Tibial artery (tissue), 4 donors: ENCODE measurements around the gene COL6A3.
A peak's percentile ranks its signal among the peaks of the same experiment; 100 is the strongest.

Experiments
- DNase-seq, 2 donors: peaks; one replicate each; pipeline ENCODE4 v3.0.0-alpha.2; 2019
- H3K27ac ChIP-seq, 2 donors: fragments of 200-600 bp; sonication (generic) in 1 of 2; 1 replicate in 1 of 2; 2 replicates in 1 of 2; pipeline ENCODE4 v1.5.1; 2018 to 2019; ENCODE audit warnings: mild to moderate bottlenecking in 1 of 2
- H3K27me3 ChIP-seq, 2 donors: fragments of 200-600 bp; sonication (generic) in 1 of 2; one replicate each; pipeline versions ENCODE4 v1.5.1 to v1.6.0; 2016 to 2019
- H3K36me3 ChIP-seq, 3 donors: fragments of 200-600 bp; sonication (generic) in 2 of 3; one replicate each; pipeline ENCODE4 v1.5.1; 2016 to 2019; ENCODE audit warnings: mild to moderate bottlenecking in 2 of 3
- H3K4me1 ChIP-seq, 4 donors: fragments of 200-600 bp; sonication (generic) in 2 of 4; 1 replicate in 3 of 4; 2 replicates in 1 of 4; pipeline ENCODE4 v1.5.1; 2016 to 2019
- H3K4me3 ChIP-seq, 2 donors: fragments of 200-600 bp; sonication (generic) in 1 of 2; 1 replicate in 1 of 2; 2 replicates in 1 of 2; pipeline ENCODE4 v1.5.1; 2018 to 2019; ENCODE audit warnings: mild to moderate bottlenecking in 2 of 2
- H3K9me3 ChIP-seq, 3 donors: fragments of 200-600 bp; sonication (generic) in 1 of 3; one replicate each; pipeline ENCODE4 v1.5.1; 2016 to 2019
- CTCF ChIP-seq, 2 experiments: fragments of 200-600 bp in 1 of 2; fragments of 450-650 bp in 1 of 2; IDR thresholded peaks; one replicate each; pipeline ENCODE4 v1.5.1; 2017 to 2019; ENCODE audit warnings: antibody characterized with exemption in 2 of 2, mild to moderate bottlenecking in 1 of 2, moderate library complexity in 1 of 2
- intact Hi-C: fragments of 100-400 bp; cut with DNase I; formaldehyde crosslinking; loops from one replicate; pipeline ENCODE4 v1.15.0; 2023; ENCODE audit warnings: low total_unique reads

Gene COL6A3

GRCh38 chr2:237433920-237434676, 20.1 kb upstream of the COL6A3 start:
- intact Hi-C loops = no loop called here
- Histone ChIP-seq H3K9me3 (no peaks in the 10 kb centered on the region), H3K27me3 (no peaks in the 10 kb centered on the region), H3K27ac (peak overlapping the region in 1 of 2 donors; percentile 87), H3K4me3 (no peak overlapping the region), H3K36me3 (no peaks in the 10 kb centered on the region), H3K4me1 (peaks cover 0 to 49% (median 29%) of the 10 kb centered on the region in 4 donors)
- no peak for DNase-seq
- no peak for TF ChIP-seq CTCF (IDR thresholded peaks at IDR 0.05)

DNA sequence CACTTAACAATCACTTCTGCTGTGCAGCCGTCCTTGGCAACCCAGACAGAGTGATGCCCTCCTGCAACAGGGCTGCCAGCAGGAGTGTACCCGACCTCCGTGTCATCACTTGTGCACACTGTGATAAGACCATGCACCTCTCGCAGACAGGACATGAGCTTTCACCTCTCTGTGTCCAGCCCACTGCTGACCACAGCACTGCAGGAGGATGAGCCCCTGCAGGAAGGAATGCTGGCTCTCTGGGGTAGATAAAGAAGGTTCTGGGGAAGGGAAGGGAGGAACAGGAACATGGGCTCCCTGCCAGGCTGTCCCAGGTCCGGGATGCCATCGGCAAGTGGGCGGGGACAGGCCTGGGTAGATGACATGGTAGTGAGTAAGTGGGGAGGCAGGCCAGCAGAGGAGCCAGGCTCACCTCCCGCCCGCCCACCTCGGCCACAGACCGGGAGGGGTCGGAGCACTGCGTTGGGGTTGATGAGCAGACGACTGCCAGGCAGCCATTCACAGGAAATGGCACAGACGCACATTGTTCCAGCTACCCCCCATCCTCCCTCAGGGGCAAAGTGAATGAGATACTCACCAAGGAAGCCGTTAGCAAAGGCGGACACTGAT, 18.6 kb upstream of the COL6A3 start:
- no peak for DNase-seq
- no peak overlapping the region for H3K27ac ChIP-seq
- no peaks in the 10 kb centered on the region for H3K36me3 ChIP-seq
- no peaks in the 10 kb centered on the region for H3K9me3 ChIP-seq
- H3K27me3 ChIP-seq = no peaks in the 10 kb centered on the region
- intact Hi-C loops = no loop called here
- TF ChIP-seq CTCF (IDR thresholded peaks at IDR 0.05) = no peak
- peaks cover 0 to 43% (median 29%) of the 10 kb centered on the region in 4 donors for H3K4me1 ChIP-seq
- no peak overlapping the region for H3K4me3 ChIP-seq

- Histone ChIP-seq H3K4me1 (peaks cover 0 to 43% (median 29%) of the 10 kb centered on the region in 4 donors), H3K4me3 (no peak overlapping the region), H3K9me3 (no peaks in the 10 kb centered on the region), H3K36me3 (no peaks in the 10 kb centered on the region), H3K27ac (no peak overlapping the region), H3K27me3 (no peaks in the 10 kb centered on the region)
- TF ChIP-seq CTCF (IDR thresholded peaks at IDR 0.05) = no peak
- intact Hi-C loops = no loop called here
- DNase-seq = no peak
Observed at GRCh38 chr2:237431837-237432236, 17.9 kb upstream of the COL6A3 start.

DNA sequence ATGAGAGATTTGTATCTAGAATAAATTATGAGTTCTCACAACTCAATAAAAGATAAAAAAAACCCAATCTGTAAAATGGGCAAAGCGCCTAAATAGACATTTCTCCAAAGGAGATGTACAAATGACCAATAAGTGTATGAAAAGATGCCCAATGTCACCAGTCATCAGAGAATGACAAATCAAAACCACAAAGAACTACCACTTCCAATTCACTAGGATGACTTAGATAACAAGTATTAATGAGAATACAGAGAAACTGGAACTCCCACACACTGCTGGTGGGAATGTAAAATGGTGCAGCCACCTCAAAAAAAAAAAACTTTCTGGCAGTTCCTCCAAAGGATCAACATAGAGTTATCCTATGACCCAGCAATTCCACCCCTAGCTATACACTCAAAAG, 17.4 kb upstream of the COL6A3 start:
- peaks cover 0 to 39% (median 27%) of the 10 kb centered on the region in 4 donors for H3K4me1 ChIP-seq
- TF ChIP-seq CTCF (IDR thresholded peaks at IDR 0.05) = no peak
- no peaks in the 10 kb centered on the region for H3K9me3 ChIP-seq
- no peaks in the 10 kb centered on the region for H3K36me3 ChIP-seq
- no peak overlapping the region for H3K27ac ChIP-seq
- H3K4me3 ChIP-seq = no peak overlapping the region
- no peaks in the 10 kb centered on the region for H3K27me3 ChIP-seq
- DNase-seq = no peak
- intact Hi-C loops = no loop called here

GRCh38 chr2:237430861-237431260, 16.9 kb upstream of the COL6A3 start:
- no peak for TF ChIP-seq CTCF (IDR thresholded peaks at IDR 0.05)
- H3K27ac ChIP-seq = no peak overlapping the region
- no peaks in the 10 kb centered on the region for H3K36me3 ChIP-seq
- no peak overlapping the region for H3K4me3 ChIP-seq
- H3K9me3 ChIP-seq = no peaks in the 10 kb centered on the region
- intact Hi-C loops = no loop called here
- peaks cover 0 to 34% (median 23%) of the 10 kb centered on the region in 4 donors for H3K4me1 ChIP-seq
- DNase-seq = no peak
- H3K27me3 ChIP-seq = no peaks in the 10 kb centered on the region
